K562 (cell line): ENCODE results near the gene RNF215. TPM values are rescaled to one million over a fixed set of nuclear protein-coding genes. Genes with fewer than 3 reads are reported as not detected.

ENCODE experiments used
- ATAC-seq: fragments of 200-7000 bp; cut with Tn5 transposase; 3 replicates; pipeline ENCODE4 v1.9.1; 2020; ENCODE audit warnings: moderate library complexity
- BruUV-seq: library from RNA; stranded (reverse); fragments of 400-500 nt; replicated peaks from 2 replicates; lab custom pipeline; 2021; lab: Mats Ljungman, UMichigan
- CTCF ChIA-PET: fragments of 300-600 bp; formaldehyde crosslinking; extraction: SDS; loops from one replicate; lab custom pipeline; 2021; ENCODE audit warnings: low intra/inter-chr PET ratio; lab: Yijun Ruan, JAX
- POLR2A ChIA-PET: fragments of 300-600, 350-650 bp; sonication (Branson Sonifier 250); formaldehyde crosslinking; extraction: SDS; loops from one replicate; lab custom pipeline; 2021; ENCODE audit warnings: antibody characterized with exemption, inconsistent platforms; lab: Yijun Ruan, JAX
- DNase-seq, 4 experiments: peaks; one replicate each; pipeline versions ENCODE4 v3.0.0 to v3.0.0-alpha.2; 2011 to 2018; ENCODE audit warnings: low spot score in 3 of 4, mixed read lengths in 3 of 4; ENCODE audit errors: extremely low read depth in 1 of 4
- FAIRE-seq: peaks from 2 replicates; lab custom pipeline; 2011; peaks lifted over from hg19 to GRCh38; lab: Jason Lieb, UNC
- H2AFZ ChIP-seq: 2 replicates; pipeline ENCODE4 v1.6.0; 2011; ENCODE audit warnings: low read depth, low read length, control low read depth, inconsistent platforms
- H3K27ac ChIP-seq: fragments of 200-600 bp; 3 replicates; pipeline ENCODE4 v1.8.0; 2011; ENCODE audit warnings: low read depth, mild to moderate bottlenecking, control low read depth, inconsistent platforms, low read length, moderate library complexity, mixed read lengths; ENCODE audit errors: extremely low read depth
- H3K27me3 ChIP-seq, 2 experiments: fragments of 300-600 bp in 1 of 2; 2 replicates in 1 of 2; 3 replicates in 1 of 2; pipeline versions ENCODE4 v1.6.0 to v1.8.0; 2011; ENCODE audit warnings: inconsistent platforms in 2 of 2, low read length in 2 of 2, mild to moderate bottlenecking in 1 of 2, mixed read lengths in 1 of 2, moderate library complexity in 1 of 2; ENCODE audit not compliant: control insufficient read depth in 2 of 2, insufficient read depth in 2 of 2
- H3K36me3 ChIP-seq: fragments of 300-600 bp; 3 replicates; pipeline ENCODE4 v1.8.0; 2011; ENCODE audit warnings: mild to moderate bottlenecking, low read length, inconsistent platforms; ENCODE audit not compliant: control insufficient read depth, insufficient read depth
- H3K4me1 ChIP-seq, 2 experiments: fragments of 200-600 bp in 1 of 2; replicated peaks in 1 of 2; 2 replicates in 1 of 2; 3 replicates in 1 of 2; pipeline versions ENCODE4 v1.5.1 to v1.8.0; 2011; ENCODE audit warnings: inconsistent platforms in 2 of 2, low read length in 2 of 2, mild to moderate bottlenecking in 1 of 2, mixed read lengths in 1 of 2, moderate library complexity in 1 of 2; ENCODE audit not compliant: control insufficient read depth in 2 of 2, insufficient read depth in 2 of 2
- H3K4me2 ChIP-seq: 2 replicates; pipeline ENCODE4 v1.6.1; 2011; ENCODE audit warnings: low read length, control low read depth, inconsistent platforms, mixed read lengths; ENCODE audit not compliant: insufficient read depth
- H3K4me3 ChIP-seq: fragments of 200-600 bp; sonication (generic), shearing (Covaris generic); 2 replicates; pipeline ENCODE4 v1.5.1; 2016; ENCODE audit warnings: control low read depth, inconsistent platforms
- H3K79me2 ChIP-seq: fragments of 200-600 bp; 3 replicates; pipeline ENCODE4 v1.8.0; 2011; ENCODE audit warnings: low read length, inconsistent platforms; ENCODE audit not compliant: control insufficient read depth, insufficient read depth
- H3K9ac ChIP-seq, 2 experiments: 2 replicates each; pipeline versions ENCODE4 v1.6.0 to v1.6.1; 2011; ENCODE audit warnings: low read depth in 2 of 2, low read length in 2 of 2, control low read depth in 1 of 2, inconsistent platforms in 1 of 2, mild to moderate bottlenecking in 1 of 2, mixed read lengths in 1 of 2; ENCODE audit not compliant: insufficient read depth in 1 of 2
- H3K9me1 ChIP-seq: one replicate; pipeline ENCODE4 v1.6.0; 2011; ENCODE audit warnings: inconsistent platforms, mild to moderate bottlenecking, low read length, moderate library complexity; ENCODE audit not compliant: control insufficient read depth, insufficient read depth
- H3K9me3 ChIP-seq: replicated peaks from 2 replicates; pipeline ENCODE4 v1.5.1; 2011; ENCODE audit warnings: low read depth, low read length, inconsistent platforms; ENCODE audit not compliant: control insufficient read depth, insufficient read depth
- H4K20me1 ChIP-seq: replicated peaks from 2 replicates; pipeline ENCODE4 v1.6.1; 2011; ENCODE audit warnings: low read length, inconsistent platforms, mixed read lengths; ENCODE audit not compliant: control insufficient read depth, insufficient read depth
- CBX1 ChIP-seq: sonication (generic); IDR thresholded peaks from 2 replicates; pipeline ENCODE4 v1.6.1; 2016; ENCODE audit warnings: antibody characterized with exemption, low read depth, mild to moderate bottlenecking
- FOXK2 ChIP-seq, 2 experiments: fragments of 450-650 bp; IDR thresholded peaks in 1 of 2; conservative IDR thresholded peaks in 1 of 2; 2 replicates each; pipeline ENCODE4 v1.6.1; 2016; ENCODE audit warnings: low read depth in 2 of 2, mild to moderate bottlenecking in 1 of 2
- PPARD ChIP-seq: fragments of 250-450 bp; sonication (Bioruptor Pico); IDR thresholded peaks from 2 replicates; pipeline ENCODE4 v1.8.0; 2022; ENCODE audit warnings: inconsistent platforms, mild to moderate bottlenecking, moderate library complexity
- REST ChIP-seq, 2 experiments: fragments of 450-650 bp; formaldehyde crosslinking in 1 of 2; IDR thresholded peaks; 2 replicates each; pipeline versions ENCODE4 v1.4.0 to v1.6.1; 2014 to 2020; ENCODE audit warnings: mild to moderate bottlenecking in 2 of 2, borderline replicate concordance in 1 of 2, low read depth in 1 of 2
- SFPQ ChIP-seq: fragments of 200-400 bp; formaldehyde crosslinking; IDR thresholded peaks from 2 replicates; pipeline ENCODE4 v1.6.1; 2017; ENCODE audit warnings: mild to moderate bottlenecking, low read depth, low read length, moderate library complexity
- SLC30A9 ChIP-seq: fragments of 250-450 bp; sonication (Bioruptor Pico); IDR thresholded peaks from 2 replicates; pipeline ENCODE4 v1.8.0; 2022; ENCODE audit warnings: mild to moderate bottlenecking, moderate library complexity
- TCF3 ChIP-seq: sonication (generic); formaldehyde crosslinking; IDR thresholded peaks from 2 replicates; pipeline ENCODE4 v1.4.0; 2020; ENCODE audit warnings: mild to moderate bottlenecking, missing genetic modification reagents
- WGBS: fragments of 100-300 bp; shearing (Covaris generic); methylation state at CpG from one replicate; pipeline ENCODE4 v1.1.6; 2016; ENCODE audit warnings: low coverage, mixed read lengths; ENCODE audit not compliant: insufficient coverage; ENCODE audit errors: missing lambda C conversion rate; 5-methylcytosine and 5-hydroxymethylcytosine counted together
- in situ Hi-C: fragments of 300-500 bp; cut with MboI; formaldehyde crosslinking; loops from 4 replicates; pipeline ENCODE4 v1.15.0; 2018; ENCODE audit warnings: inconsistent platforms, mixed read lengths
- intact Hi-C: fragments of 100-400 bp; cut with micrococcal nuclease; formaldehyde crosslinking; loops from 2 replicates; pipeline ENCODE4 v1.14.2; 2022
- polyA plus RNA-seq, 8 experiments: library from polyadenylated mRNA; depleted of rRNA in 4 of 8; stranded (reverse) in 5 of 8; unstranded in 3 of 8; fragments of >200 nt; fragmentation: Nextera tagmentation in 2 of 8; fragmentation: Illumina TruSeq in 1 of 8; extraction: Ambion mirVana in 2 of 8; extraction: Trizol in 1 of 8; gene quantifications; 2 replicates each; pipeline versions ENCODE4 v1.2.1 to v1.2.3, GENCODE V29; 2011 to 2014; ENCODE audit warnings: inconsistent platforms in 1 of 8, missing spikeins in 1 of 8
- total RNA-seq, 7 experiments: library from RNA; depleted of rRNA in 6 of 7; stranded (reverse); fragments of >200 nt in 6 of 7; fragmentation: Illumina TruSeq in 2 of 7; extraction: Trizol in 2 of 7; gene quantifications; 2 replicates each; pipeline versions ENCODE4 v1.2.1 to v1.2.3, GENCODE V29; 2011 to 2021; ENCODE audit warnings: low replicate concordance in 1 of 7

Gene RNF215
- total and polyA plus RNA-seq, 9 of the 15 experiments (the other 6 are each of a cell fraction or from before 2014, with no cell fraction given): 0.08 to 9.8 (median 2.7) TPM

GRCh38 chr22:30392661-30393321 lies 5.6 kb upstream of the RNF215 start (continued):
- no peak for TF ChIP-seq SFPQ
- TF ChIP-seq CBX1: no peak
- no peak for TF ChIP-seq FOXK2 (conservative IDR thresholded peaks at IDR 0.05 in 1 of 2, IDR thresholded peaks at IDR 0.05 in 1 of 2; ENCODE audit: low read depth in 2 of 2)

GRCh38 chr22:30390974-30391691 lies 3.9 kb upstream of the RNF215 start:
- Histone ChIP-seq H4K20me1 (no peaks in the 10 kb centered on the region), H3K9me1 (no peaks in the 10 kb centered on the region), H3K27me3 (no peaks in the 10 kb centered on the region), H2AFZ (peak overlapping the region; percentile 41), H3K79me2 (no peaks in the 10 kb centered on the region), H3K4me3 (no peak overlapping the region), H3K4me2 (0 out of 2 replicates have a peak overlapping the region, but pooled peaks have one; percentile 6), H3K27ac (peak overlapping the region; percentile 48), H3K9me3 (peaks cover 8% of the 10 kb centered on the region; the same call in 1 of the 2 replicates), H3K9ac (no peak overlapping the region; a peak in 1 of 4 replicates), H3K4me1 (peaks cover 12 to 37% of the 10 kb centered on the region in 2 experiments; a peak in 4 of 5 replicates), H3K36me3 (no peaks in the 10 kb centered on the region)
- ATAC-seq (peak; percentile 78), FAIRE-seq (peak; percentile 94), DNase-seq (peak; percentile 52 to 88 (median 63))
- no TSS peak for BruUV-seq
- in situ Hi-C loops (loop anchor here (5.0 to 25.0 kb wide), 5 partner anchors 36 to 364 kb away; partner anchors contain the start of genes MTFP1 and OSM), intact Hi-C loops (loop anchor here (1.0 to 5.0 kb wide), 4 partner anchors 35 to 366 kb away; no protein-coding TSS in a partner anchor)
- 9% methylated on average over 4 of the region's 5 CpGs for WGBS
- CTCF ChIA-PET: interaction anchor here (0.5 to 2.2 kb wide), 9 partner anchors 34 to 529 kb away, joined by 3 to 24 read pairs (median 4); no protein-coding TSS in a partner anchor
- POLR2A ChIA-PET: interaction anchor here (0.9 to 1.8 kb wide), 3 partner anchors 19 to 103 kb away, joined by 3 to 4 read pairs (median 4); no protein-coding TSS in a partner anchor
- TF ChIP-seq SLC30A9 (CRISPR knock-in tag) (no peak), REST (IDR thresholded peaks at IDR 0.05; ENCODE audit: borderline replicate concordance) (peak; percentile 87), REST (CRISPR knock-in tag; IDR thresholded peaks at IDR 0.05; ENCODE audit: low read depth) (no peak), TCF3 (CRISPR knock-in tag) (no peak), PPARD (CRISPR knock-in tag) (no peak)
